SU-DHL-6 (cell line): ENCODE data around the gene OSCP1.

Experiments
- CTCF ChIP-seq: fragments of 200-600 bp; sonication (generic); IDR thresholded peaks from one replicate; pipeline ENCODE4 v1.5.1; 2017; ENCODE audit warnings: antibody characterized with exemption, mild to moderate bottlenecking, low read length, moderate library complexity; ENCODE audit not compliant: insufficient read depth, poor library complexity, severe bottlenecking
- EZH2phosphoT487 ChIP-seq: fragments of 200-600 bp; sonication (generic), shearing (Covaris generic); conservative IDR thresholded peaks from 2 replicates; pipeline ENCODE4 v1.6.1; 2018; ENCODE audit warnings: mild to moderate bottlenecking, antibody characterized with exemption, low read length, moderate library complexity, mixed read lengths

- TF ChIP-seq CTCF (no peak), EZH2phosphoT487 (no peak)
These were observed 57.4 kb downstream of the OSCP1 start for GRCh38 chr1:36392836-36393235.
